GM19240 (cell line): ENCODE results near the gene CERS2.
"Not testable (repeated sequence)": the region's sequence is repeated elsewhere in the genome, so short reads cannot be mapped to it uniquely, and the experiment has no call there.

Experiments used
- DNase-seq: peaks from one replicate; pipeline ENCODE4 v3.0.0; 2011; ENCODE audit warnings: low spot score; ENCODE audit not compliant: insufficient read length

The CERS2 gene

GRCh38 chr1:150970808-150971582, 3.6 kb downstream of the CERS2 start:
- no peak for DNase-seq

- DNase-seq = no peak
These were observed 5.0 kb downstream of the CERS2 start for GRCh38 chr1:150969626-150970025.

- no peak for DNase-seq
These were observed 6.1 kb downstream of the CERS2 start for GRCh38 chr1:150968491-150968890.

GRCh38 chr1:150967936-150968335, 6.7 kb downstream of the CERS2 start:
- no peak for DNase-seq

- DNase-seq = no peak
These were observed 8.6 kb downstream of the CERS2 start for GRCh38 chr1:150966011-150966410.

GRCh38 chr1:150965605-150966004, 9.0 kb downstream of the CERS2 start:
- DNase-seq = no peak

- no peak for DNase-seq
These were observed 10.5 kb downstream of the CERS2 start for GRCh38 chr1:150964164-150964489.

- no peak for DNase-seq
These were observed 11.1 kb downstream of the CERS2 start for GRCh38 chr1:150963321-150964163.

- no peak for DNase-seq
These were observed 12.9 kb downstream of the CERS2 start for GRCh38 chr1:150961756-150962155.

GRCh38 chr1:150960646-150961045, 14.0 kb downstream of the CERS2 start:
- DNase-seq = no peak

GRCh38 chr1:150957666-150958065, 17.0 kb downstream of the CERS2 start:
- no peak for DNase-seq

GRCh38 chr1:150955280-150955679, 19.4 kb downstream of the CERS2 start:
- no peak for DNase-seq

GRCh38 chr1:150954708-150955107, 19.9 kb downstream of the CERS2 start:
- DNase-seq = no peak

- DNase-seq = no peak
These were observed 29.8 kb downstream of the CERS2 start for GRCh38 chr1:150944856-150945255.

GRCh38 chr1:150931773-150932172, 42.9 kb downstream of the CERS2 start:
- DNase-seq = no peak

- DNase-seq = not testable (repeated sequence)
These were observed 45.9 kb downstream of the CERS2 start for GRCh38 chr1:150928775-150929174.

- DNase-seq = no peak
These were observed 46.3 kb downstream of the CERS2 start for GRCh38 chr1:150928286-150928685.

GRCh38 chr1:150927624-150928023, 47.0 kb downstream of the CERS2 start:
- no peak for DNase-seq

- peak; percentile 55 for DNase-seq
These were observed 48.4 kb downstream of the CERS2 start, which contains the start of gene SETDB1 for GRCh38 chr1:150926097-150926741. SETDB1 (plus strand) TSS chr1:150926363; CDS start chr1:150927715, 1,352 bp downstream.

GRCh38 chr1:150925080-150925479, 49.6 kb downstream of the CERS2 start:
- DNase-seq = no peak

- peak; percentile 29 for DNase-seq
These were observed 52.1 kb downstream of the CERS2 start for GRCh38 chr1:150922519-150922975.

- DNase-seq = no peak
These were observed 57.2 kb downstream of the CERS2 start for GRCh38 chr1:150917387-150917786.
